Measurements from ENCODE around the gene TLL2. TPM values are rescaled to one million over a fixed set of nuclear protein-coding genes. Genes with fewer than 3 reads are reported as not detected.

TLL2 gene
- total and polyA plus RNA-seq, 9 of the 15 experiments (the other 6 are each of a cell fraction or from before 2014, with no cell fraction given), result 0.09 TPM; not detected in 8

DNA sequence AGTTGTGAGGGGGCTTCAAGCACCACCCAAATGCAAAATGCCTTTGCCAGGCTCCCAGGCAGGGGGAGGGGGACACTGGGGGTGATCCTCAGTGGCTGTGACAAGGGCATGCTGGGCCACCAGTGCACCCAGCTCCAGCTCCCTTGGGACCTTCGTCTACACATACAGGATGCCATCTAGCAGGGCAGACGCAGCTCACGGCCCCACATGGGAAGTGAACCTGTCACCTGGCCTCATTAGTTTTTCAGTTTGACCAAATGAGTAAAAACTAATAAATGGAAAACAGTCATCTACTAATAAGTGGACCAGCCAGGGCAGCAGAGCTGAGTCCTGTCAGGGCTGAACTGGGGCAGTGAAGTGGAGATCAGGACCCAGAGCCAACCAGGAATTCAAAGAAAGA, 50.2 kb downstream of the TLL2 start:
- CTCF ChIA-PET (ENCODE audit: low intra/inter-chr PET ratio), result no interaction called here
- H3K36me3 ChIP-seq (ENCODE audit: control insufficient read depth, insufficient read depth, low read length), result no peaks in the 10 kb centered on the region
- POLR2A ChIA-PET, result no interaction called here
- H3K4me1 ChIP-seq (replicated peaks in 1 of 2; ENCODE audit: control insufficient read depth in 2 of 2, insufficient read depth in 2 of 2, low read length in 2 of 2), result no peaks in the 10 kb centered on the region
- no peak overlapping the region for H3K4me3 ChIP-seq
- no peak overlapping the region for H3K27ac ChIP-seq (ENCODE audit: extremely low read depth, low read depth, low read length)
- H3K9ac ChIP-seq (ENCODE audit: insufficient read depth in 1 of 2, low read depth in 2 of 2, low read length in 2 of 2), result no peak overlapping the region; a peak in 1 of 4 replicates
- H2AFZ ChIP-seq (ENCODE audit: low read depth, low read length), result no peak overlapping the region
- ATAC-seq (no peak), DNase-seq (ENCODE audit: extremely low read depth in 1 of 4, low spot score in 3 of 4) (no peak), FAIRE-seq (no peak)
- no peak overlapping the region for H3K4me2 ChIP-seq (ENCODE audit: insufficient read depth, low read length)
- 0% methylated on average over 3 of the region's 3 CpGs for WGBS (ENCODE audit: insufficient coverage, low coverage, missing lambda C conversion rate)
- intact Hi-C loops (cut with micrococcal nuclease), result no loop called here
- in situ Hi-C loops (cut with MboI), result no loop called here
- TF ChIP-seq SRSF9 (IDR thresholded peaks at IDR 0.05; ENCODE audit: borderline replicate concordance, low read depth, low read length) (no peak), ZSCAN32 (CRISPR knock-in tag; IDR thresholded peaks at IDR 0.05) (no peak), CBX3 (IDR thresholded peaks at IDR 0.05; ENCODE audit: borderline replicate concordance in 1 of 2, low read length in 2 of 2) (no peak), GABPB1 (CRISPR knock-in tag; IDR thresholded peaks at IDR 0.05) (no peak), HLTF (IDR thresholded peaks at IDR 0.05) (no peak), POLR2G (IDR thresholded peaks at IDR 0.05; ENCODE audit: low read depth, low read length) (no peak)
- TF ChIP-seq, protein P1, sequence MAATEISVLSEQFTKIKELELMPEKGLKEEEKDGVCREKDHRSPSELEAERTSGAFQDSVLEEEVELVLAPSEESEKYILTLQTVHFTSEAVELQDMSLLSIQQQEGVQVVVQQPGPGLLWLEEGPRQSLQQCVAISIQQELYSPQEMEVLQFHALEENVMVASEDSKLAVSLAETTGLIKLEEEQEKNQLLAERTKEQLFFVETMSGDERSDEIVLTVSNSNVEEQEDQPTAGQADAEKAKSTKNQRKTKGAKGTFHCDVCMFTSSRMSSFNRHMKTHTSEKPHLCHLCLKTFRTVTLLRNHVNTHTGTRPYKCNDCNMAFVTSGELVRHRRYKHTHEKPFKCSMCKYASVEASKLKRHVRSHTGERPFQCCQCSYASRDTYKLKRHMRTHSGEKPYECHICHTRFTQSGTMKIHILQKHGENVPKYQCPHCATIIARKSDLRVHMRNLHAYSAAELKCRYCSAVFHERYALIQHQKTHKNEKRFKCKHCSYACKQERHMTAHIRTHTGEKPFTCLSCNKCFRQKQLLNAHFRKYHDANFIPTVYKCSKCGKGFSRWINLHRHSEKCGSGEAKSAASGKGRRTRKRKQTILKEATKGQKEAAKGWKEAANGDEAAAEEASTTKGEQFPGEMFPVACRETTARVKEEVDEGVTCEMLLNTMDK (IDR thresholded peaks at IDR 0.05; ENCODE audit: borderline replicate concordance, insufficient read depth, low read depth, low read length, poor library complexity, severe bottlenecking), result no peak
- H3K9me3 ChIP-seq (replicated peaks; ENCODE audit: control insufficient read depth, insufficient read depth, low read depth, low read length), result no peaks in the 10 kb centered on the region
- no peaks in the 10 kb centered on the region for H3K79me2 ChIP-seq (ENCODE audit: control insufficient read depth, insufficient read depth, low read length)
- BruUV-seq (replicated peaks), result no TSS peak
- H3K27me3 ChIP-seq (ENCODE audit: control insufficient read depth in 2 of 2, insufficient read depth in 2 of 2, low read length in 2 of 2), result peaks cover 0 to 9% of the 10 kb centered on the region in 2 experiments; a peak in 2 of 5 replicates
- no peaks in the 10 kb centered on the region for H3K9me1 ChIP-seq (ENCODE audit: control insufficient read depth, insufficient read depth, low read length)
- H4K20me1 ChIP-seq (replicated peaks; ENCODE audit: control insufficient read depth, insufficient read depth, low read length), result no peaks in the 10 kb centered on the region; the same call in 1 of the 2 replicates

Data from K562 (cell line).